Ascending aorta (tissue), 2 donors: ENCODE results near the gene INPP4A. TPM values are rescaled to one million over a fixed set of nuclear protein-coding genes. Genes with fewer than 3 reads are reported as not detected.
"Not testable (repeated sequence)": the region's sequence is repeated elsewhere in the genome, so short reads cannot be mapped to it uniquely, and the experiment has no call there.

Experiments used
- DNase-seq, 2 donors: peaks; one replicate each; pipeline ENCODE4 v3.0.0-alpha.2; 2019; ENCODE audit warnings: low spot score in 2 of 2
- H3K27ac ChIP-seq, 2 donors: fragments of 200-600 bp; sonication (generic); one replicate each; pipeline ENCODE4 v1.5.1; 2016 to 2017; ENCODE audit warnings: mild to moderate bottlenecking in 1 of 2
- H3K27me3 ChIP-seq: fragments of 200-600 bp; sonication (generic); one replicate; pipeline ENCODE4 v1.5.1; 2017
- H3K36me3 ChIP-seq, 2 donors: fragments of 200-600 bp; sonication (generic); one replicate each; pipeline ENCODE4 v1.5.1; 2016
- H3K4me1 ChIP-seq, 2 donors: fragments of 200-600 bp; sonication (generic); one replicate each; pipeline ENCODE4 v1.5.1; 2016 to 2017; ENCODE audit warnings: mild to moderate bottlenecking in 1 of 2
- H3K4me3 ChIP-seq, 2 donors: fragments of 200-600 bp; sonication (generic); one replicate each; pipeline ENCODE4 v1.5.1; 2016 to 2017; ENCODE audit warnings: mild to moderate bottlenecking in 1 of 2
- H3K9me3 ChIP-seq, 2 donors: fragments of 200-600 bp; sonication (generic); one replicate each; pipeline ENCODE4 v1.5.1; 2016
- CTCF ChIP-seq, 3 experiments: fragments of 200-600 bp in 2 of 3; fragments of 450-650 bp in 1 of 3; sonication (generic) in 2 of 3; IDR thresholded peaks; one replicate each; pipeline ENCODE4 v1.5.1; 2016 to 2019; ENCODE audit warnings: antibody characterized with exemption in 3 of 3, mild to moderate bottlenecking in 1 of 3, moderate library complexity in 1 of 3
- intact Hi-C: fragments of 100-400 bp; cut with DNase I; formaldehyde crosslinking; loops from one replicate; pipeline ENCODE4 v1.15.1; 2023
- total RNA-seq: library from RNA; depleted of rRNA; stranded (reverse); fragments of >200 nt; gene quantifications from one replicate; pipeline ENCODE4 v1.1.0, GENCODE V29; 2016

Gene INPP4A
- total RNA-seq, 1 donor from 2014 or later = 52.8 TPM

GRCh38 chr2:98592565-98592964 lies 147.9 kb downstream of the INPP4A start:
- no peak for TF ChIP-seq CTCF (IDR thresholded peaks at IDR 0.05)
- no peaks in the 10 kb centered on the region for H3K4me1 ChIP-seq
- no peak for DNase-seq
- intact Hi-C loops = no loop called here
- H3K27ac ChIP-seq = no peak overlapping the region
- H3K27me3 ChIP-seq = no peaks in the 10 kb centered on the region
- H3K4me3 ChIP-seq = no peak overlapping the region
- no peaks in the 10 kb centered on the region for H3K9me3 ChIP-seq
- peaks cover 10 to 36% of the 10 kb centered on the region in 2 donors for H3K36me3 ChIP-seq

GRCh38 chr2:98594665-98595064 lies 150.0 kb downstream of the INPP4A start:
- DNase-seq, H3K27ac ChIP-seq, H3K4me3 ChIP-seq, intact Hi-C loops, H3K9me3 ChIP-seq, H3K27me3 ChIP-seq, H3K4me1 ChIP-seq: not testable (repeated sequence)
- H3K36me3 ChIP-seq = peaks cover 10 to 46% of the 10 kb centered on the region in 2 donors

- Histone ChIP-seq H3K4me3 (no peak overlapping the region), H3K27me3 (no peaks in the 10 kb centered on the region), H3K9me3 (no peaks in the 10 kb centered on the region), H3K4me1 (no peaks in the 10 kb centered on the region), H3K27ac (no peak overlapping the region), H3K36me3 (peaks cover 16 to 63% of the 10 kb centered on the region in 2 donors)
- no peak for DNase-seq
- intact Hi-C loops = no loop called here
- no peak for TF ChIP-seq CTCF (IDR thresholded peaks at IDR 0.05)
These were observed 154.2 kb downstream of the INPP4A start for GRCh38 chr2:98598781-98599428.

GRCh38 chr2:98601532-98602132 lies 157.0 kb downstream of the INPP4A start:
- TF ChIP-seq CTCF (IDR thresholded peaks at IDR 0.05) = peak in 2 of 3 experiments; percentile 22 to 37
- H3K27me3 ChIP-seq = no peaks in the 10 kb centered on the region
- H3K4me3 ChIP-seq = no peak overlapping the region
- peaks cover 16 to 63% of the 10 kb centered on the region in 2 donors for H3K36me3 ChIP-seq
- no peaks in the 10 kb centered on the region for H3K9me3 ChIP-seq
- no peak overlapping the region for H3K27ac ChIP-seq
- H3K4me1 ChIP-seq = peaks cover 0 to 7% of the 10 kb centered on the region in 2 donors
- intact Hi-C loops = loop anchor here (10.0 kb wide), 1 partner anchor 553 kb away; the partner anchor contains the start of genes LIPT1 and TSGA10
- no peak for DNase-seq

- DNase-seq = no peak
- intact Hi-C loops = loop anchor here (10.0 kb wide), 1 partner anchor 550 kb away; the partner anchor contains the start of genes LIPT1 and TSGA10
These were observed 159.9 kb downstream of the INPP4A start for GRCh38 chr2:98604547-98604946.

More at GRCh38 chr2:98604547-98604946, 159.9 kb downstream of the INPP4A start:
- no peak for TF ChIP-seq CTCF (IDR thresholded peaks at IDR 0.05)
- Histone ChIP-seq H3K4me3 (no peak overlapping the region), H3K9me3 (no peaks in the 10 kb centered on the region), H3K4me1 (peaks cover 8 to 17% of the 10 kb centered on the region in 2 donors), H3K27ac (no peak overlapping the region), H3K36me3 (peaks cover 16 to 38% of the 10 kb centered on the region in 2 donors), H3K27me3 (no peaks in the 10 kb centered on the region)
